HuH-7 (cell line): Measurements from ENCODE around the gene FCGR3B.
"Not testable (repeated sequence)": the region's sequence is repeated elsewhere in the genome, so short reads cannot be mapped to it uniquely, and the experiment has no call there.

Experiments
- DNase-seq: peaks from one replicate; pipeline ENCODE4 v3.0.0; 2011; ENCODE audit warnings: low spot score

FCGR3B gene

GRCh38 chr1:161631076-161631475 is at the start of gene FCGR3B:
Gene FCGR3B (minus strand): TSS chr1:161631176. CDS start chr1:161631094, 82 bp downstream.
- no peak for DNase-seq

GRCh38 chr1:161678500-161678899 is 47.5 kb upstream of the FCGR3B start:
- DNase-seq, result no peak

- peak; percentile 58 for DNase-seq
These were observed 46.1 kb upstream of the FCGR3B start for GRCh38 chr1:161676958-161677689.

- DNase-seq, result no peak
These were observed 45.5 kb upstream of the FCGR3B start for GRCh38 chr1:161676441-161676840.

GRCh38 chr1:161674908-161675307 is 43.9 kb upstream of the FCGR3B start:
- not testable (repeated sequence) for DNase-seq

GRCh38 chr1:161674447-161674846 is 43.5 kb upstream of the FCGR3B start:
- DNase-seq, result not testable (repeated sequence)

- not testable (repeated sequence) for DNase-seq
These were observed 42.5 kb upstream of the FCGR3B start for GRCh38 chr1:161673437-161673836.

GRCh38 chr1:161671045-161672020 is 40.4 kb upstream of the FCGR3B start:
- DNase-seq, result not testable (repeated sequence)

- DNase-seq, result not testable (repeated sequence)
These were observed 33.7 kb upstream of the FCGR3B start for GRCh38 chr1:161664689-161665088.

- not testable (repeated sequence) for DNase-seq
These were observed 32.6 kb upstream of the FCGR3B start for GRCh38 chr1:161663569-161663968.

GRCh38 chr1:161662684-161663339 is 31.8 kb upstream of the FCGR3B start, which contains the start of gene FCGR2B:
Gene FCGR2B (plus strand): TSS chr1:161663143. CDS start chr1:161663242, 99 bp downstream.
- not testable (repeated sequence) for DNase-seq

GRCh38 chr1:161661660-161662311 is 30.8 kb upstream of the FCGR3B start:
- not testable (repeated sequence) for DNase-seq

GRCh38 chr1:161658524-161658923 is 27.5 kb upstream of the FCGR3B start:
- DNase-seq, result not testable (repeated sequence)

GRCh38 chr1:161653971-161654370 is 23.0 kb upstream of the FCGR3B start:
- not testable (repeated sequence) for DNase-seq

GRCh38 chr1:161653541-161653940 is 22.6 kb upstream of the FCGR3B start:
- not testable (repeated sequence) for DNase-seq

GRCh38 chr1:161647507-161648360 is 16.8 kb upstream of the FCGR3B start:
- not testable (repeated sequence) for DNase-seq

- not testable (repeated sequence) for DNase-seq
These were observed 13.9 kb upstream of the FCGR3B start for GRCh38 chr1:161644855-161645254.

GRCh38 chr1:161643481-161644208 is 12.7 kb upstream of the FCGR3B start:
- DNase-seq, result not testable (repeated sequence)

- DNase-seq, result not testable (repeated sequence)
These were observed 11.7 kb upstream of the FCGR3B start for GRCh38 chr1:161642697-161643096.

- not testable (repeated sequence) for DNase-seq
These were observed 8.2 kb upstream of the FCGR3B start for GRCh38 chr1:161639203-161639602.
